Measurements from ENCODE around the gene B3GALT4. TPM values are rescaled to one million over a fixed set of nuclear protein-coding genes. Genes with fewer than 3 reads are reported as not detected.

B3GALT4 gene
- total and polyA plus RNA-seq, 2 of the 13 experiments (the other 11 are each of a cell fraction or from before 2014, with no cell fraction given): 0.04 to 0.27 TPM

- TF ChIP-seq, protein P1, sequence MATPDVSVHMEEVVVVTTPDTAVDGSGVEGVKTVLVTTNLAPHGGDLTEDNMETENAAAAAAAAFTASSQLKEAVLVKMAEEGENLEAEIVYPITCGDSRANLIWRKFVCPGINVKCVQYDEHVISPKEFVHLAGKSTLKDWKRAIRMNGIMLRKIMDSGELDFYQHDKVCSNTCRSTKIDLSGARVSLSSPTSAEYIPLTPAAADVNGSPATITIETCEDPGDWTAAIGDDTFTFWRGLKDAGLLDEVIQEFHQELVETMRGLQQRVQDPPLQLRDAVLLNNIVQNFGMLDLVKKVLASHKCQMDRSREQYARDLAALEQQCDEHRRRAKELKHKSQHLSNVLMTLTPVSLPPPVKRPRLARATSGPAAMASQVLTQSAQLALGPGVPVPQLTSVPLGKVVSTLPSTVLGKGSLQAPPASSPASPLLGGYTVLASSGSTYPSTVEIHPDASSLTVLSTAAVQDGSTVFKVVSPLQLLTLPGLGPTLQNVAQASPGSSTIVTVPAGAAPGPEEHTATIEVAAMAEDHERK (CRISPR knock-in tag; IDR thresholded peaks at IDR 0.05; ENCODE audit: low read depth): 0 out of 2 replicates have a peak, but pooled peaks have one; percentile 33
- no peak; a peak in 1 of 4 replicates for TF ChIP-seq EP300 (IDR thresholded peaks at IDR 0.05; ENCODE audit: low read depth in 2 of 2, low read length in 2 of 2)
- no peak for TF ChIP-seq EP300 (CRISPR knock-in tag; IDR thresholded peaks at IDR 0.05; ENCODE audit: borderline replicate concordance)
- no peak for TF ChIP-seq ZNF788 (CRISPR knock-in tag; IDR thresholded peaks at IDR 0.05; ENCODE audit: borderline replicate concordance)
- no peak for TF ChIP-seq TERF1 (CRISPR knock-in tag; IDR thresholded peaks at IDR 0.05)
- 0 out of 2 replicates have a peak, but pooled peaks have one; percentile 19 for TF ChIP-seq ZNF124 (CRISPR knock-in tag; IDR thresholded peaks at IDR 0.05)
- TF ChIP-seq RBM22 (optimal IDR thresholded peaks at IDR 0.05; ENCODE audit: low read length): no peak
- TF ChIP-seq YEATS4 (CRISPR knock-in tag; IDR thresholded peaks at IDR 0.05; ENCODE audit: borderline replicate concordance): peak; percentile 49; the same call in 1 of the 2 replicates
- TF ChIP-seq ZNF460 (CRISPR knock-in tag; IDR thresholded peaks at IDR 0.05; ENCODE audit: borderline replicate concordance): no peak
- no peak for TF ChIP-seq SP1 (IDR thresholded peaks at IDR 0.05)
- TF ChIP-seq SP1 (CRISPR knock-in tag; IDR thresholded peaks at IDR 0.05): peak; percentile 26; the same call in 1 of the 2 replicates
- no peak for TF ChIP-seq TBP (CRISPR knock-in tag; IDR thresholded peaks at IDR 0.05)
- TF ChIP-seq GABPA (IDR thresholded peaks at IDR 0.05; ENCODE audit: low read depth, low read length): peak; percentile 77
- TF ChIP-seq GABPA (CRISPR knock-in tag; IDR thresholded peaks at IDR 0.05; ENCODE audit: low read depth): peak; percentile 99
- 0 out of 2 replicates have a peak, but pooled peaks have one; percentile 15 for TF ChIP-seq ERF (CRISPR knock-in tag; IDR thresholded peaks at IDR 0.05)
- no peak for TF ChIP-seq RCOR2 (CRISPR knock-in tag; IDR thresholded peaks at IDR 0.05)
- TF ChIP-seq, protein P2, sequence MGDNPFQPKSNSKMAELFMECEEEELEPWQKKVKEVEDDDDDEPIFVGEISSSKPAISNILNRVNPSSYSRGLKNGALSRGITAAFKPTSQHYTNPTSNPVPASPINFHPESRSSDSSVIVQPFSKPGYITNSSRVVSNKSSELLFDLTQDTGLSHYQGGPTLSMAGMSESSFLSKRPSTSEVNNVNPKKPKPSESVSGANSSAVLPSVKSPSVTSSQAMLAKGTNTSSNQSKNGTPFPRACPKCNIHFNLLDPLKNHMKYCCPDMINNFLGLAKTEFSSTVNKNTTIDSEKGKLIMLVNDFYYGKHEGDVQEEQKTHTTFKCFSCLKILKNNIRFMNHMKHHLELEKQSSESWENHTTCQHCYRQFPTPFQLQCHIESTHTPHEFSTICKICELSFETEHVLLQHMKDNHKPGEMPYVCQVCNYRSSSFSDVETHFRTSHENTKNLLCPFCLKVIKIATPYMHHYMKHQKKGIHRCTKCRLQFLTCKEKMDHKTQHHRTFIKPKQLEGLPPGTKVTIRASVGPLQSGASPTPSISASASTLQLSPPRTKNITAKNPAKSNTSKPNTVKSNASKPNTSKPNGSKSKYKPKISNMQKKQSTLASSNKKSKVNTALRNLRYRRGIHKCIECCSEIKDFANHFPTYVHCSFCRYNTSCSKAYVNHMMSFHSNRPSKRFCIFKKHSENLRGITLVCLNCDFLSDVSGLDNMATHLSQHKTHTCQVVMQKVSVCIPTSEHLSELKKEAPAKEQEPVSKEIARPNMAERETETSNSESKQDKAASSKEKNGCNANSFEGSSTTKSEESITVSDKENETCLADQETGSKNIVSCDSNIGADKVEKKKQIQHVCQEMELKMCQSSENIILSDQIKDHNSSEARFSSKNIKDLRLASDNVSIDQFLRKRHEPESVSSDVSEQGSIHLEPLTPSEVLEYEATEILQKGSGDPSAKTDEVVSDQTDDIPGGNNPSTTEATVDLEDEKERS (CRISPR knock-in tag; IDR thresholded peaks at IDR 0.05): no peak
- no peak for TF ChIP-seq POGZ (CRISPR knock-in tag; IDR thresholded peaks at IDR 0.05)
- no peak for TF ChIP-seq ZNF800 (CRISPR knock-in tag; IDR thresholded peaks at IDR 0.05)
Measured at GRCh38 chr6:33288921-33289783, 12.2 kb downstream of the B3GALT4 start, which contains the start of the genes PFDN6 and WDR46 (continued).
